ENCODE results near the gene MYRFL. TPM values are rescaled to one million over a fixed set of nuclear protein-coding genes. Genes with fewer than 3 reads are reported as not detected.

The MYRFL gene
- total RNA-seq, 1 donor from 2014 or later, result 0.13 TPM

DNA sequence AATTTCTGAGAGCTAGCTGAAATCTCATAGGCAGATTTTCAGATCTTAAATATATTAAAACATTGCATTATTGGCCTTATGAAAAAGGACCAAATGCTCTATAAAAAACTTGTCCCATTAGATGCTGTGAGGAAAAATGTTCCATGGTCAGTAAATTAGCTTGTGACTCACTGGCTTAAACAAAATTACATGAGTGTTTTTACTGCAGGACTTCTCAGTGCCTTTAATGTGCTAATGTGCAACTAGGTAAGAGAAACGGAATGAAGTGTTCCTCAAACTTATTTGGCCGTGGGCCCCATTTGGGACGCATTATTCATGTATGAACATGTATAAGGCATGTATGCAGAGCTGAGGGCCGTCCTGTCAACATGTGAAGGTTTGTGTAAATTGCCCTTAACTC, 41.7 kb downstream of the MYRFL start:
- no peak overlapping the region for H3K4me3 Mint-ChIP-seq (ENCODE audit: unreplicated experiment)

DNA sequence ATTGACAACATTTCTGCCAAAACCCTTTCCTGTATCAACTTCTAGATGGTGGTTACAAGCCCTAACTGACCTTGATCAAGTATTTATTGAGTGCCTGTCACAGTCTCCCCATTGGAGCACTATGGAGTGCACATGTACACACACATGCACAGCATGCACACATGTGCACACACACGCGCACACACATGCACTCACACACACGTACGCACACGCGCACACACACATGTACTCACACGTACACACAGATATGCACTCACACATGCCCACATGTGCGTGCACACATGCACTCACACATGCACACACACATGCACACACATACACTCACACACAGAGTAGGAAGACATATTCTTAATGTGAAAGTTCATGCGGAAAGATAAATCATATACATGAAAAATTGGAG, 43.7 kb downstream of the MYRFL start:
- DNase-seq (ENCODE audit: extremely low spot score, unreplicated experiment), result no peak
- Mint-ChIP-seq H3K4me3 (ENCODE audit: unreplicated experiment) (no peak overlapping the region), H3K27ac (ENCODE audit: unreplicated experiment) (no peak overlapping the region), H3K27me3 (ENCODE audit: unreplicated experiment) (peaks cover 34% of the 10 kb centered on the region), H3K36me3 (ENCODE audit: unreplicated experiment) (no peaks in the 10 kb centered on the region), H3K9me3 (ENCODE audit: unreplicated experiment) (no peaks in the 10 kb centered on the region), H3K4me1 (ENCODE audit: unreplicated experiment) (peaks cover 8% of the 10 kb centered on the region)
- TF ChIP-seq, protein P1, sequence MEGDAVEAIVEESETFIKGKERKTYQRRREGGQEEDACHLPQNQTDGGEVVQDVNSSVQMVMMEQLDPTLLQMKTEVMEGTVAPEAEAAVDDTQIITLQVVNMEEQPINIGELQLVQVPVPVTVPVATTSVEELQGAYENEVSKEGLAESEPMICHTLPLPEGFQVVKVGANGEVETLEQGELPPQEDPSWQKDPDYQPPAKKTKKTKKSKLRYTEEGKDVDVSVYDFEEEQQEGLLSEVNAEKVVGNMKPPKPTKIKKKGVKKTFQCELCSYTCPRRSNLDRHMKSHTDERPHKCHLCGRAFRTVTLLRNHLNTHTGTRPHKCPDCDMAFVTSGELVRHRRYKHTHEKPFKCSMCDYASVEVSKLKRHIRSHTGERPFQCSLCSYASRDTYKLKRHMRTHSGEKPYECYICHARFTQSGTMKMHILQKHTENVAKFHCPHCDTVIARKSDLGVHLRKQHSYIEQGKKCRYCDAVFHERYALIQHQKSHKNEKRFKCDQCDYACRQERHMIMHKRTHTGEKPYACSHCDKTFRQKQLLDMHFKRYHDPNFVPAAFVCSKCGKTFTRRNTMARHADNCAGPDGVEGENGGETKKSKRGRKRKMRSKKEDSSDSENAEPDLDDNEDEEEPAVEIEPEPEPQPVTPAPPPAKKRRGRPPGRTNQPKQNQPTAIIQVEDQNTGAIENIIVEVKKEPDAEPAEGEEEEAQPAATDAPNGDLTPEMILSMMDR (IDR thresholded peaks at IDR 0.05), result no peak

More for the DNA sequence above, 41.7 kb downstream of the MYRFL start:
- peaks cover 35% of the 10 kb centered on the region for H3K27me3 Mint-ChIP-seq (ENCODE audit: unreplicated experiment)
- TF ChIP-seq, protein P1 (IDR thresholded peaks at IDR 0.05), result no peak
- no peak overlapping the region for H3K27ac Mint-ChIP-seq (ENCODE audit: unreplicated experiment)
- DNase-seq (ENCODE audit: extremely low spot score, unreplicated experiment), result no peak
- no peaks in the 10 kb centered on the region for H3K36me3 Mint-ChIP-seq (ENCODE audit: unreplicated experiment)
- no peaks in the 10 kb centered on the region for H3K9me3 Mint-ChIP-seq (ENCODE audit: unreplicated experiment)
- no peaks in the 10 kb centered on the region for H3K4me1 Mint-ChIP-seq (ENCODE audit: unreplicated experiment)

DNA sequence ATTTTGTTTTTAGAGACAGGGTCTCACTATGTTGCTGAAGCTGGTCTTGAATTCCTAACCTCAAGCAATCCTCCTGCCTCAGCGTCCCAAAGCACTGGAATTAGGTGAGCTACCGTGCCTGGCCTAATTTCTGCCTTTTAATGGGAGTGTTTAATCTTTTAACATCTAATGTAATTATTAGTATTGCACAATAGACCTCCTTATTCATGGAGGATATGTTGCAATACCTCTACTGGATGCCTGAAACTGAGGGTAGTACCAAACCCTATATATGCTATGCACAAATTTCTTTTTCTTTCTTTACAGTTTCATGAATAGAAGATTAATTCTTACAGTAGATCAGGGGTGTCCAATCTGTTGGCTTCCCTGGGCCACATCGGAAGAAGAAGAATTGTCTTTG, 47.8 kb downstream of the MYRFL start:
- no peaks in the 10 kb centered on the region for H3K9me3 Mint-ChIP-seq (ENCODE audit: unreplicated experiment)
- H3K27me3 Mint-ChIP-seq (ENCODE audit: unreplicated experiment), result peaks cover 2% of the 10 kb centered on the region
- H3K4me1 Mint-ChIP-seq (ENCODE audit: unreplicated experiment), result peaks cover 15% of the 10 kb centered on the region
- TF ChIP-seq, protein P1 (IDR thresholded peaks at IDR 0.05), result no peak
- DNase-seq (ENCODE audit: extremely low spot score, unreplicated experiment), result no peak
- no peaks in the 10 kb centered on the region for H3K36me3 Mint-ChIP-seq (ENCODE audit: unreplicated experiment)
- H3K4me3 Mint-ChIP-seq (ENCODE audit: unreplicated experiment), result no peak overlapping the region
- H3K27ac Mint-ChIP-seq (ENCODE audit: unreplicated experiment), result no peak overlapping the region

DNA sequence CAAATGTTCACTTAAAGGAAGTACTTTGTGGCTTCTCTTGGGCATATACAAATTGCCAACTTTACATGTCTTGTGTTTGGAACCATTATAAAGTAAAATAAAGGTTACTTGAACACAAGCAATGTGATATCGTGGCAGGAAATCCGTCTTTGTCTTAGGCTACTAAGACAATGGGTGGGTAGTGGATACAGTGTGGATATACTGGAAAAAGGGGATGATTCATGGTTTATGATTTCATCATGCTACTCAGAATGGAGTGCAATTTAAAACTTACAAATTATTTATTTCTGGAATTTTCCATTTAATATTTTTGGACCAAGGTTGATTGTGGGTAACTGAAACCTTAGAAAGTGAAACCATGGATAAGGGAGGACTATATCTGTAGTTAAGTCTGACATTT, 48.4 kb downstream of the MYRFL start:
- H3K4me3 Mint-ChIP-seq (ENCODE audit: unreplicated experiment), result no peak overlapping the region
- H3K27ac Mint-ChIP-seq (ENCODE audit: unreplicated experiment), result no peak overlapping the region
- H3K9me3 Mint-ChIP-seq (ENCODE audit: unreplicated experiment), result no peaks in the 10 kb centered on the region
- TF ChIP-seq, protein P1 (IDR thresholded peaks at IDR 0.05), result no peak
- DNase-seq (ENCODE audit: extremely low spot score, unreplicated experiment), result no peak
- peaks cover 15% of the 10 kb centered on the region for H3K4me1 Mint-ChIP-seq (ENCODE audit: unreplicated experiment)
- peaks cover 2% of the 10 kb centered on the region for H3K27me3 Mint-ChIP-seq (ENCODE audit: unreplicated experiment)
- H3K36me3 Mint-ChIP-seq (ENCODE audit: unreplicated experiment), result no peaks in the 10 kb centered on the region

DNA sequence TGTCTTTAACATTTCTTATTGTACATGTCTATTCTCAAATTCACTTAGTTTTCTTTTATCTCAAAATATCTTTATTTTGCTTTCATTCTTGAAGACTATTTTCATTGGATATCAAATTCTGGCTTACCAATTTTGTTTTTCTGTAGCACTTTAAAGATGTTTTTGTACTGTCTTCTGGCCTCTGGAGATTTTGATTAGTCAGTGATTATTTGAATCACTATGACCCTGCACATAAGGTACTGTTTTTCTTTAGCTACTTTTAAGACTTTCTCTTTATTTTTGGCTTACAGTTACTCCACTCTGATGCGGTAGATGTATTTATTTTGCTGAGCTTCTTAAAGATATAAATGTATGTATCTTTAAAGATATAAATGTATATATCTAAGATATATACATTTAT, 49.6 kb downstream of the MYRFL start:
- Mint-ChIP-seq H3K4me3 (ENCODE audit: unreplicated experiment) (no peak overlapping the region), H3K27ac (ENCODE audit: unreplicated experiment) (no peak overlapping the region), H3K9me3 (ENCODE audit: unreplicated experiment) (no peaks in the 10 kb centered on the region), H3K4me1 (ENCODE audit: unreplicated experiment) (peaks cover 20% of the 10 kb centered on the region), H3K27me3 (ENCODE audit: unreplicated experiment) (peaks cover 2% of the 10 kb centered on the region), H3K36me3 (ENCODE audit: unreplicated experiment) (no peaks in the 10 kb centered on the region)
- DNase-seq (ENCODE audit: extremely low spot score, unreplicated experiment), result no peak
- TF ChIP-seq, protein P1 (IDR thresholded peaks at IDR 0.05), result no peak

All from osteocyte (in vitro differentiated cells).